GM18951 (cell line): ENCODE results near the gene WNT11.
"Not testable (repeated sequence)": the region's sequence is repeated elsewhere in the genome, so short reads cannot be mapped to it uniquely, and the experiment has no call there.

Experiments used
- POLR2A ChIP-seq: IDR thresholded peaks from 4 replicates; pipeline ENCODE4 v1.6.1; 2011; ENCODE audit warnings: mild to moderate bottlenecking; ENCODE audit not compliant: insufficient read length, insufficient read depth; ENCODE audit errors: extremely low read depth
- in situ Hi-C: fragments of 300-500 bp; cut with MboI; formaldehyde crosslinking; loops from one replicate; pipeline ENCODE4 v1.12.0; 2022; ENCODE audit warnings: low sequenced_read_pairs, mixed read lengths, inconsistent platforms; ENCODE audit not compliant: unreplicated experiment

The WNT11 gene

GRCh38 chr11:76200006-76200940 is 6.0 kb downstream of the WNT11 start:
- in situ Hi-C loops, result no loop called here
- TF ChIP-seq POLR2A, result no peak

- in situ Hi-C loops, result not testable (repeated sequence)
These were observed 7.6 kb downstream of the WNT11 start for GRCh38 chr11:76198691-76199090.

GRCh38 chr11:76197941-76198640 is 8.2 kb downstream of the WNT11 start:
- no peak for TF ChIP-seq POLR2A
- in situ Hi-C loops, result no loop called here

- in situ Hi-C loops, result no loop called here
- no peak for TF ChIP-seq POLR2A
These were observed 9.0 kb downstream of the WNT11 start for GRCh38 chr11:76197332-76197731.

GRCh38 chr11:76196849-76197248 is 9.5 kb downstream of the WNT11 start:
- in situ Hi-C loops, result no loop called here
- TF ChIP-seq POLR2A, result no peak

- TF ChIP-seq POLR2A, result no peak
- in situ Hi-C loops, result no loop called here
These were observed 11.2 kb downstream of the WNT11 start for GRCh38 chr11:76194872-76195668.

- TF ChIP-seq POLR2A, result no peak
- in situ Hi-C loops, result no loop called here
These were observed 13.1 kb downstream of the WNT11 start for GRCh38 chr11:76193219-76193618.

GRCh38 chr11:76190376-76190775 is 15.9 kb downstream of the WNT11 start:
- in situ Hi-C loops, result no loop called here
- TF ChIP-seq POLR2A, result no peak

- in situ Hi-C loops, result no loop called here
- no peak for TF ChIP-seq POLR2A
These were observed 16.6 kb downstream of the WNT11 start for GRCh38 chr11:76189682-76190081.

- TF ChIP-seq POLR2A, result no peak
These were observed 17.4 kb downstream of the WNT11 start for GRCh38 chr11:76188873-76189272.

GRCh38 chr11:76186776-76187279 is 19.5 kb downstream of the WNT11 start:
- in situ Hi-C loops, result no loop called here
- no peak for TF ChIP-seq POLR2A

More at GRCh38 chr11:76188873-76189272, 17.4 kb downstream of the WNT11 start:
- in situ Hi-C loops, result no loop called here

GRCh38 chr11:76185931-76186401 is 20.3 kb downstream of the WNT11 start:
- TF ChIP-seq POLR2A, result no peak
- in situ Hi-C loops, result no loop called here

- in situ Hi-C loops, result no loop called here
These were observed 20.8 kb downstream of the WNT11 start for GRCh38 chr11:76185511-76185910.

More at GRCh38 chr11:76185511-76185910, 20.8 kb downstream of the WNT11 start:
- no peak for TF ChIP-seq POLR2A
